GM12891 (cell line): ENCODE data around the gene PDCD5.

Source experiments
- POLR2A ChIP-seq: IDR thresholded peaks from 2 replicates; pipeline ENCODE4 v1.6.1; 2011; ENCODE audit warnings: low read depth, low read length, control low read depth
- POU2F2 ChIP-seq: IDR thresholded peaks from 2 replicates; pipeline ENCODE4 v1.6.1; 2011; ENCODE audit warnings: low read depth, mild to moderate bottlenecking, control low read depth, low read length, moderate library complexity
- TAF1 ChIP-seq: IDR thresholded peaks from 2 replicates; pipeline ENCODE4 v1.6.1; 2011; ENCODE audit warnings: low read depth, low read length, control low read depth

DNA sequence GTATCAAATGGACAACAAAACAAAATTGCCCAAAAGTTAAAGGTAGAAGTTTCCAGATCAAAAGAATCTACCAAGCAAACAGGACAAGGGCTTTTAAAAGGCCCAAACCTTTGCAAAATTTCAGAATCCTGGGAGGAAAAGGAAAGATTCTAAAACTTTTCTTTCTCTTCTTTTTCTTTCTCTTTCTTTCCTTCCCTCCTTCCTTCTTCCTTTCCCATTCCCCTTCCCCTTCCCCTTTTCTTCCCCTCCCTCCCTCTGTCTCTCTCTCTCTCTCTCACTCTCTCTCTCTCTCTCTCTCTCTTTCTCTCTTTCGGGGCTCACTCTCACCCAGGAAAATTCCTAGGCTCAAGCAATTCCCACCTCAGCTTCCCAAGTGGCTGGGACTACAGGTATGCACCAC lies 4.2 kb upstream of the PDCD5 start:
- TF ChIP-seq POLR2A (no peak), POU2F2 (no peak), TAF1 (no peak)
